ENCODE measurements around the gene CCDC201. TPM values are rescaled to one million over a fixed set of nuclear protein-coding genes. Genes with fewer than 3 reads are reported as not detected.

Gene CCDC201
- polyA plus RNA-seq, 2 of the 4 experiments (the other 2 are of a cell fraction): 0.03 TPM; not detected in 1

DNA sequence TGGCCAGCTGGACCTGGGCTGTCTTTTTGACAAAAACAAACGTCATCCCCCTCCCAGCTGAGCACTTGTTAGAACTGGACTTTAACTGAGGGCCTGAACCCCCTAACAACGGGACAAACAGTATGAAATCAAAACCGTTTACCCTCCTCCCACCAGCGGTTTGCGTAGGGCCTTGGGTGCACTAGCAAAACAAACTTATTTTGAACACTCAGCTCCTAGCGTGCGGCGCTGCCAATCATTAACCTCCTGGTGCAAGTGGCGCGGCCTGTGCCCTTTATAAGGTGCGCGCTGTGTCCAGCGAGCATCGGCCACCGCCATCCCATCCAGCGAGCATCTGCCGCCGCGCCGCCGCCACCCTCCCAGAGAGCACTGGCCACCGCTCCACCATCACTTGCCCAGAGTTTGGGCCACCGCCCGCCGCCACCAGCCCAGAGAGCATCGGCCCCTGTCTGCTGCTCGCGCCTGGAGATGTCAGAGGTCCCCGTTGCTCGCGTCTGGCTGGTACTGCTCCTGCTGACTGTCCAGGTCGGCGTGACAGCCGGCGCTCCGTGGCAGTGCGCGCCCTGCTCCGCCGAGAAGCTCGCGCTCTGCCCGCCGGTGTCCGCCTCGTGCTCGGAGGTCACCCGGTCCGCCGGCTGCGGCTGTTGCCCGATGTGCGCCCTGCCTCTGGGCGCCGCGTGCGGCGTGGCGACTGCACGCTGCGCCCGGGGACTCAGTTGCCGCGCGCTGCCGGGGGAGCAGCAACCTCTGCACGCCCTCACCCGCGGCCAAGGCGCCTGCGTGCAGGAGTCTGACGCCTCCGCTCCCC is 15.5 kb upstream of the CCDC201 start, which contains the start of gene IGFBP1:
Gene IGFBP1 (plus strand): TSS at position 304 of the 808 bp plus-strand sequence. CDS start 165 bp downstream, at position 469.
- peak within 1 kb of the TSS; percentile 86 to 89 for H3K27ac ChIP-seq
- TF ChIP-seq FOSB (CRISPR knock-in tag; IDR thresholded peaks at IDR 0.05): no peak
- no peak for TF ChIP-seq RFX5 (IDR thresholded peaks at IDR 0.05)
- TF ChIP-seq MAX (IDR thresholded peaks at IDR 0.05): peak; percentile 66
- TF ChIP-seq KDM1A (IDR thresholded peaks at IDR 0.05; ENCODE audit: low read depth): no peak
- TF ChIP-seq HOXB5 (CRISPR knock-in tag; IDR thresholded peaks at IDR 0.05): no peak
- no peak for TF ChIP-seq HDAC2 (IDR thresholded peaks at IDR 0.05)
- no peak for TF ChIP-seq USF2 (IDR thresholded peaks at IDR 0.05)
- peak; percentile 22; the same call in 1 of the 2 replicates for TF ChIP-seq POLR2A (IDR thresholded peaks at IDR 0.05; ENCODE audit: low read length)
- 0 out of 2 replicates have a peak, but pooled peaks have one; percentile 53 for TF ChIP-seq E2F6 (IDR thresholded peaks at IDR 0.05; ENCODE audit: borderline replicate concordance, low read depth)
- TF ChIP-seq, protein P1, sequence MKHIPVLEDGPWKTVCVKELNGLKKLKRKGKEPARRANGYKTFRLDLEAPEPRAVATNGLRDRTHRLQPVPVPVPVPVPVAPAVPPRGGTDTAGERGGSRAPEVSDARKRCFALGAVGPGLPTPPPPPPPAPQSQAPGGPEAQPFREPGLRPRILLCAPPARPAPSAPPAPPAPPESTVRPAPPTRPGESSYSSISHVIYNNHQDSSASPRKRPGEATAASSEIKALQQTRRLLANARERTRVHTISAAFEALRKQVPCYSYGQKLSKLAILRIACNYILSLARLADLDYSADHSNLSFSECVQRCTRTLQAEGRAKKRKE (CRISPR knock-in tag; IDR thresholded peaks at IDR 0.05; ENCODE audit: low read depth): 0 out of 2 replicates have a peak, but pooled peaks have one; percentile 36
- no peak for TF ChIP-seq ZFP36 (IDR thresholded peaks at IDR 0.05; ENCODE audit: borderline replicate concordance, partially characterized antibody)
- DNase-seq (ENCODE audit: low read depth in 1 of 2, low spot score in 1 of 2): peak in 1 of 2 experiments; percentile 40
- peak within 1 kb of the TSS; percentile 97 for H3K4me2 ChIP-seq
- peak within 1 kb of the TSS; percentile 74 for H3K4me3 ChIP-seq
- WGBS (ENCODE audit: missing lambda C conversion rate): 1% methylated on average over 14 of the region's 73 CpGs
- CTCF ChIA-PET: interaction anchor here (0.6 to 7.8 kb wide), 7 partner anchors 12 to 1292 kb away, joined by 3 to 51 read pairs (median 14); partner anchors contain the start of gene IGFBP3
- H3K4me1 ChIP-seq: peaks cover 50% of the 10 kb centered on the region
- no peak for FAIRE-seq
- peak; percentile 74 to 77 for ATAC-seq
- POLR2A ChIA-PET: interaction anchor here (2.3 kb wide), 1 partner anchor 33 kb away, joined by 9 read pairs; the partner anchor contains the start of gene IGFBP3
- no peaks in the 10 kb centered on the region for H3K9me3 ChIP-seq

DNA sequence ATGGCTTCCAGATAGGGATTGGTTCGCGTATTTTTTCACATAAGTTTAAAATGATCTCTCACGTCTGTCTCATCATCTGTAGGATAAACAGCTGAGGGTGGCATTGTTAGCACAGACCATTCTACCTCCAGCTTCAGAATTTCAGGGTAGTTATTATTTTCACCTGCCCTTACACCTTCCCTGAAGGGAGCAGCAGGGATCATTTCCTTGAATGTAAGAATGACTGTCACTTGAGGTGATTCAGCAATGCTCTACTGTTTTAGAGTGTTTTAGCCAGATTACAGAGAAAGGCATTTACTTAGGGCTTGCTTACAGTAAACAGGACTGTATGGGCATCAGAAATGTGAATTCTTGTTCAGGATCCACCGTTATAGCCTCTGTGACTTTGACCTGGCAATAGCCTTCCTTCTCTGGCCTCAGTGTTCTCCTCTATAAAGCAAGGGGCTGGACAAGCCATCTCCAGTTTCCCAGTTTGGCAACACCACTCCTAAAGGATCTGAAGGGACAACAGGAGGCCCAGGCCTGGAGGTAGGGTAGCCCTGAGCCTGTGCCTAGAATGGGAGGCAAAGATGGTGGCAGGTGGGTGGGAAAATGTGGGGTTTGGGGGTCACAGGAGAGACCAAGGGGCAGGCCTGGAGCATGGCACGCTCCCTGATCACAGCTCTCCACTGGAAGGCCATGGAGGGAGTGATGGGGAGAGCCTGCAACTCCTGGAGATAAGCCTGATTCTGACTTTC is 14.2 kb upstream of the CCDC201 start:
- peaks cover 63% of the 10 kb centered on the region for H3K4me1 ChIP-seq
- H3K4me3 ChIP-seq: no peak overlapping the region; the same call in 2 of the 3 replicates
- POLR2A ChIA-PET: interaction anchor here (2.3 kb wide), 1 partner anchor 34 kb away, joined by 9 read pairs; the partner anchor contains the start of gene IGFBP3
- DNase-seq (ENCODE audit: low read depth in 1 of 2, low spot score in 1 of 2): no peak
- TF ChIP-seq CBX2 (IDR thresholded peaks at IDR 0.05; ENCODE audit: borderline replicate concordance, low read depth): no peak
- TF ChIP-seq MAZ (IDR thresholded peaks at IDR 0.05; ENCODE audit: borderline replicate concordance, low read depth, low read length): no peak
- no peak for TF ChIP-seq POLR2AphosphoS2 (conservative IDR thresholded peaks at IDR 0.05; ENCODE audit: low read length)
- no peak for TF ChIP-seq ZFP36 (IDR thresholded peaks at IDR 0.05; ENCODE audit: borderline replicate concordance, partially characterized antibody)
- TF ChIP-seq REST (IDR thresholded peaks at IDR 0.05): no peak
- TF ChIP-seq, protein P1 (CRISPR knock-in tag; IDR thresholded peaks at IDR 0.05; ENCODE audit: low read depth): no peak
- no peak for TF ChIP-seq PBX3 (IDR thresholded peaks at IDR 0.05)
- TF ChIP-seq MAX (IDR thresholded peaks at IDR 0.05): no peak
- no peak for TF ChIP-seq FOSB (CRISPR knock-in tag; IDR thresholded peaks at IDR 0.05)
- TF ChIP-seq CHD2 (IDR thresholded peaks at IDR 0.05; ENCODE audit: low read length, partially characterized antibody): no peak
- TF ChIP-seq ZSCAN20 (CRISPR knock-in tag; IDR thresholded peaks at IDR 0.05): no peak
- no peak for TF ChIP-seq USF2 (IDR thresholded peaks at IDR 0.05)
- TF ChIP-seq SMC3 (IDR thresholded peaks at IDR 0.05): no peak
- no peak for TF ChIP-seq POLR2A (IDR thresholded peaks at IDR 0.05; ENCODE audit: low read length)
- H3K27ac ChIP-seq: peak overlapping the region; percentile 86 to 89
- 89% methylated on average over 5 of the region's 5 CpGs for WGBS (ENCODE audit: missing lambda C conversion rate)
- peak overlapping the region; percentile 97 for H3K4me2 ChIP-seq
- CTCF ChIA-PET: interaction anchor here (7.8 kb wide), 1 partner anchor 35 kb away, joined by 51 read pairs; the partner anchor contains the start of gene IGFBP3
- no peaks in the 10 kb centered on the region for H3K9me3 ChIP-seq
- ATAC-seq: no peak
- FAIRE-seq: no peak

Measured in A549 (cell line).